Loucy (cell line): ENCODE results near the gene FCN3.

ENCODE experiments used
- H2AFZ ChIP-seq: fragments of 200-600 bp; sonication (generic); 2 replicates; pipeline ENCODE4 v1.6.0; 2016; ENCODE audit warnings: antibody characterized with exemption, mild to moderate bottlenecking, low read length, moderate library complexity
- H3F3A ChIP-seq: fragments of 200-600 bp; 2 replicates; pipeline ENCODE4 v1.6.0; 2016; ENCODE audit warnings: antibody characterized with exemption, low read depth, mild to moderate bottlenecking
- H3K27me3 ChIP-seq: fragments of 200-600 bp; sonication (generic); 2 replicates; pipeline ENCODE4 v1.6.1; 2014; ENCODE audit warnings: low read length, mild to moderate bottlenecking; ENCODE audit not compliant: insufficient read depth, poor library complexity, severe bottlenecking
- H3K36me3 ChIP-seq: fragments of 200-600 bp; sonication (generic); 2 replicates; pipeline ENCODE4 v1.6.1; 2016; ENCODE audit warnings: low read length; ENCODE audit not compliant: insufficient read depth
- H3K4me1 ChIP-seq: fragments of 200-600 bp; sonication (generic); 2 replicates; pipeline ENCODE4 v1.5.1; 2014; ENCODE audit warnings: low read length, mild to moderate bottlenecking; ENCODE audit not compliant: insufficient read depth, poor library complexity, severe bottlenecking
- H3K4me2 ChIP-seq: fragments of 200-600 bp; sonication (generic); 2 replicates; pipeline ENCODE4 v1.6.0; 2014; ENCODE audit warnings: antibody characterized with exemption, low read length, low read depth, mild to moderate bottlenecking; ENCODE audit not compliant: poor library complexity, severe bottlenecking
- H3K4me3 ChIP-seq: fragments of 200-600 bp; sonication (generic); 2 replicates; pipeline ENCODE4 v1.5.1; 2014; ENCODE audit warnings: low read length, mild to moderate bottlenecking, mixed read lengths; ENCODE audit not compliant: poor library complexity, severe bottlenecking
- H3K79me2 ChIP-seq: fragments of 200-600 bp; sonication (generic); 2 replicates; pipeline ENCODE4 v1.6.1; 2014; ENCODE audit warnings: low read length; ENCODE audit not compliant: insufficient read depth
- H3K9ac ChIP-seq: fragments of 200-600 bp; sonication (generic); 2 replicates; pipeline ENCODE4 v1.6.0; 2014; ENCODE audit warnings: mild to moderate bottlenecking, low read depth, low read length, moderate library complexity; ENCODE audit not compliant: poor library complexity, severe bottlenecking
- H3K9me2 ChIP-seq: fragments of 200-600 bp; sonication (generic); replicated peaks from 2 replicates; pipeline ENCODE4 v1.6.1; 2016; ENCODE audit warnings: low read depth, low read length, mixed read lengths
- H3K9me3 ChIP-seq: fragments of 200-600 bp; sonication (generic); 2 replicates; pipeline ENCODE4 v1.6.1; 2014; ENCODE audit warnings: mild to moderate bottlenecking, antibody characterized with exemption, low read length, low read depth; ENCODE audit not compliant: insufficient read depth
- H4K20me1 ChIP-seq: fragments of 200-600 bp; sonication (generic); 2 replicates; pipeline ENCODE4 v1.6.0; 2014; ENCODE audit warnings: antibody characterized with exemption, low read length, mild to moderate bottlenecking; ENCODE audit not compliant: insufficient read depth, poor library complexity, severe bottlenecking
- EZH2phosphoT487 ChIP-seq: fragments of 200-600 bp; IDR thresholded peaks from 2 replicates; pipeline ENCODE4 v1.6.1; 2018; ENCODE audit warnings: antibody characterized with exemption, mild to moderate bottlenecking, moderate library complexity, borderline replicate concordance
- TF ChIP-seq, protein P1 (sequence below): fragments of 200-600 bp; sonication (generic); conservative IDR thresholded peaks from 2 replicates; pipeline ENCODE4 v1.5.1; 2014; ENCODE audit warnings: mild to moderate bottlenecking, antibody characterized with exemption, low read length

FCN3 gene

DNA sequence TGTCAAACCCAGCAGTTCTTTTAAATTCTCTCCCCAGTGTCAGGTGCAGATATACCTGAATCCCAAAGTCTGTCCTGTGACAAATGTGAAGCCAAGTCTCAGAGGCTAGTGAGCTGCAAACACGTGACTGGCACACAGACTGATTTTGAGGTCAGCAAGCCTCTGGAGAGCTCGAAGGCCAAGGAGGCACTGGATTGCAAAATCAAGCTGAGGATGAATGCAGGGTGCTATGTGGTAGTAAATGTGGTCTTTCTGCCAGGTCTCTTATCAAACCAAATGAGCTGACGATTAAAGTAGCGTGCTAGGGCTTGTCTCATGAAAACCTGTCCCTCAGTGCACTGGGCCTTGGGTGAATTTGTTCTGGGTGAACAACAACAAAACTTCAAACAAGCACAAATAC lies 38.4 kb upstream of the FCN3 start:
- Histone ChIP-seq H3K9me2 (no peaks in the 10 kb centered on the region), H3K4me1 (peaks cover 12% of the 10 kb centered on the region), H3K9ac (no peak overlapping the region), H3K36me3 (peaks cover 94% of the 10 kb centered on the region), H2AFZ (no peak overlapping the region), H3K4me3 (no peak overlapping the region), H3K4me2 (no peak overlapping the region), H3K27me3 (no peaks in the 10 kb centered on the region), H4K20me1 (no peaks in the 10 kb centered on the region), H3F3A (no peaks in the 10 kb centered on the region), H3K9me3 (no peaks in the 10 kb centered on the region), H3K79me2 (no peaks in the 10 kb centered on the region)
- TF ChIP-seq, protein P1, sequence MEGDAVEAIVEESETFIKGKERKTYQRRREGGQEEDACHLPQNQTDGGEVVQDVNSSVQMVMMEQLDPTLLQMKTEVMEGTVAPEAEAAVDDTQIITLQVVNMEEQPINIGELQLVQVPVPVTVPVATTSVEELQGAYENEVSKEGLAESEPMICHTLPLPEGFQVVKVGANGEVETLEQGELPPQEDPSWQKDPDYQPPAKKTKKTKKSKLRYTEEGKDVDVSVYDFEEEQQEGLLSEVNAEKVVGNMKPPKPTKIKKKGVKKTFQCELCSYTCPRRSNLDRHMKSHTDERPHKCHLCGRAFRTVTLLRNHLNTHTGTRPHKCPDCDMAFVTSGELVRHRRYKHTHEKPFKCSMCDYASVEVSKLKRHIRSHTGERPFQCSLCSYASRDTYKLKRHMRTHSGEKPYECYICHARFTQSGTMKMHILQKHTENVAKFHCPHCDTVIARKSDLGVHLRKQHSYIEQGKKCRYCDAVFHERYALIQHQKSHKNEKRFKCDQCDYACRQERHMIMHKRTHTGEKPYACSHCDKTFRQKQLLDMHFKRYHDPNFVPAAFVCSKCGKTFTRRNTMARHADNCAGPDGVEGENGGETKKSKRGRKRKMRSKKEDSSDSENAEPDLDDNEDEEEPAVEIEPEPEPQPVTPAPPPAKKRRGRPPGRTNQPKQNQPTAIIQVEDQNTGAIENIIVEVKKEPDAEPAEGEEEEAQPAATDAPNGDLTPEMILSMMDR = no peak
- TF ChIP-seq EZH2phosphoT487 = no peak

DNA sequence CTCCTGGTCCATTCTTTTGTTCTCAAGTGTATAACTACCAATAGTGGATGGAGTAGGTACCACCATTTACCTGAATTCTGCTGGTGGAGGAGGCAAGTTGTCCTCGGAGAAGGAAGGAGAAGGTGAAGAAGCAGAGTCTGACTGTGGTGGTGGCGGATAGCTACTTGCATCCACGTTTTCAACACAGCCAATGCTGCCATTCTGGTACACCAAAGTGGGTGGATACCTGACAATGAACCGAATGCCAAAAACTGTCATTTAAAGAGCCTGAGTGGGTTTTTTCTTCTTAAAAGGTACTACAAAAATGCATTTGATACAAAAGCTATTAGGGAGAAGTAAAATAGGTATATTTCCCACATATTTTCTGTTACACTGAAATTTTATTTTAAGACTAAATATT lies 37.9 kb upstream of the FCN3 start:
- Histone ChIP-seq H2AFZ (no peak overlapping the region), H3K4me3 (no peak overlapping the region), H3K9me2 (no peaks in the 10 kb centered on the region), H3K27me3 (no peaks in the 10 kb centered on the region), H4K20me1 (no peaks in the 10 kb centered on the region), H3K79me2 (no peaks in the 10 kb centered on the region), H3K9me3 (no peaks in the 10 kb centered on the region), H3K4me1 (peaks cover 12% of the 10 kb centered on the region), H3K9ac (no peak overlapping the region), H3K36me3 (peaks cover 94% of the 10 kb centered on the region), H3K4me2 (no peak overlapping the region), H3F3A (no peaks in the 10 kb centered on the region)
- no peak for TF ChIP-seq EZH2phosphoT487
- TF ChIP-seq, protein P1 = no peak

DNA sequence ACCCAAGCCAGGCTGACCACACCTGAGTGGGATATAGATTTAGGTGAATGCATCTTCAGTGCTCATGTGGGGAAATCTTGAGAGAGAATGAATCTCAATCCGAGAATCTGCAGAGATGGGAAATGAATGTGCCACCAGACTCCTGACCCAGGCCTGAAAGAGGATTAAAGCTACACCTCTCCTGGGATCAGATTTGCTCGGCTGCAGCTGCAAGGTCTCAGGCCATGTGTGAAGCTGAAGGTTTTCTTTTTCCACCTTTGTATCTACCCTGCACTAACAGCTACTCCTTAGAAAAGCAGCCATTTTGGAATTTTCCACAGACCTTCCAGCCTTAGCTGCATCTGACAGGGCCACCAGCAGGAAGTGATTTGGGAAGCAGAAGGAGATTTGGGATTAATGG lies 36.1 kb upstream of the FCN3 start:
- Histone ChIP-seq H3K4me2 (no peak overlapping the region), H3K9me2 (no peaks in the 10 kb centered on the region), H3K9ac (no peak overlapping the region), H3K79me2 (no peaks in the 10 kb centered on the region), H3K36me3 (peaks cover 85% of the 10 kb centered on the region), H2AFZ (no peak overlapping the region), H3K4me1 (peaks cover 2% of the 10 kb centered on the region), H3F3A (no peaks in the 10 kb centered on the region), H4K20me1 (no peaks in the 10 kb centered on the region), H3K9me3 (no peaks in the 10 kb centered on the region), H3K4me3 (no peak overlapping the region), H3K27me3 (no peaks in the 10 kb centered on the region)
- TF ChIP-seq EZH2phosphoT487 = no peak
- TF ChIP-seq, protein P1 = no peak
